Muscle layer of duodenum (tissue), 2 donors: ENCODE results near the gene PTDSS2.

Experiments used
- H3K27ac ChIP-seq: one replicate; pipeline ENCODE4 v1.7.0; 2013; ENCODE audit warnings: mild to moderate bottlenecking, low read length
- H3K27me3 ChIP-seq: one replicate; pipeline ENCODE4 v1.7.0; 2013; ENCODE audit warnings: low read depth, mild to moderate bottlenecking, control low read depth, low read length
- H3K36me3 ChIP-seq, 2 donors: one replicate each; pipeline ENCODE4 v1.7.0; 2013; ENCODE audit warnings: low read length in 2 of 2, control low read depth in 1 of 2, mild to moderate bottlenecking in 1 of 2; ENCODE audit not compliant: insufficient read depth in 2 of 2, control insufficient read depth in 1 of 2
- H3K4me1 ChIP-seq, 2 donors: one replicate each; pipeline ENCODE4 v1.7.0; 2013; ENCODE audit warnings: low read length in 2 of 2, mild to moderate bottlenecking in 2 of 2, control low read depth in 1 of 2, moderate library complexity in 1 of 2; ENCODE audit not compliant: insufficient read depth in 2 of 2, control insufficient read depth in 1 of 2
- H3K4me3 ChIP-seq, 2 donors: one replicate each; pipeline ENCODE4 v1.7.0; 2013; ENCODE audit warnings: low read length in 2 of 2, low read depth in 1 of 2, mild to moderate bottlenecking in 1 of 2
- H3K9me3 ChIP-seq, 2 donors: one replicate each; pipeline ENCODE4 v1.7.0; 2013; ENCODE audit warnings: low read length in 2 of 2, control low read depth in 1 of 2, mild to moderate bottlenecking in 1 of 2; ENCODE audit not compliant: control insufficient read depth in 1 of 2
- donor health status: healthy.

The PTDSS2 gene

DNA sequence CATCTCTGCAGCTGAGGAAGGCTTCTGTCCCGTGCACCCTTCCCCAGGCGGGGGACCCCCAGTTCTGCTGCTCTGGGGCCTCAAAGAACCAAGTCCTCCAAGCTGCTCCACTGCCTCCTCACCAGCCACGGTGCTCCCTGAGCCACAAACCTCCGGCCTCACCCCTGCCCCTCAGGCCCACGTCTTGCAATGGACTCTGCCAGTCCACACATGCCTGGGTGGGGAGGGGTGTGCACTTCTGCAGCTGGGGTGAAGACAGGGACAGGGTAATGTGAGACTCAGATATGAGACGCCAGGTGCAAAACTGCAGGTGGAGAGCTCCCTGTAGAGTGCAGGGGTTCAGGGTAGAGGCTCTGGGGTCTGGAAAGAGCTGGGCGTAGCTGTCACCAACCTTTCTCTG lies 3.2 kb upstream of the PTDSS2 start:
- Histone ChIP-seq H3K27me3 (no peaks in the 10 kb centered on the region), H3K36me3 (no peaks in the 10 kb centered on the region), H3K9me3 (no peaks in the 10 kb centered on the region), H3K27ac (peak overlapping the region; percentile 51), H3K4me1 (peaks cover 11 to 30% of the 10 kb centered on the region in 2 donors), H3K4me3 (no peak overlapping the region)

DNA sequence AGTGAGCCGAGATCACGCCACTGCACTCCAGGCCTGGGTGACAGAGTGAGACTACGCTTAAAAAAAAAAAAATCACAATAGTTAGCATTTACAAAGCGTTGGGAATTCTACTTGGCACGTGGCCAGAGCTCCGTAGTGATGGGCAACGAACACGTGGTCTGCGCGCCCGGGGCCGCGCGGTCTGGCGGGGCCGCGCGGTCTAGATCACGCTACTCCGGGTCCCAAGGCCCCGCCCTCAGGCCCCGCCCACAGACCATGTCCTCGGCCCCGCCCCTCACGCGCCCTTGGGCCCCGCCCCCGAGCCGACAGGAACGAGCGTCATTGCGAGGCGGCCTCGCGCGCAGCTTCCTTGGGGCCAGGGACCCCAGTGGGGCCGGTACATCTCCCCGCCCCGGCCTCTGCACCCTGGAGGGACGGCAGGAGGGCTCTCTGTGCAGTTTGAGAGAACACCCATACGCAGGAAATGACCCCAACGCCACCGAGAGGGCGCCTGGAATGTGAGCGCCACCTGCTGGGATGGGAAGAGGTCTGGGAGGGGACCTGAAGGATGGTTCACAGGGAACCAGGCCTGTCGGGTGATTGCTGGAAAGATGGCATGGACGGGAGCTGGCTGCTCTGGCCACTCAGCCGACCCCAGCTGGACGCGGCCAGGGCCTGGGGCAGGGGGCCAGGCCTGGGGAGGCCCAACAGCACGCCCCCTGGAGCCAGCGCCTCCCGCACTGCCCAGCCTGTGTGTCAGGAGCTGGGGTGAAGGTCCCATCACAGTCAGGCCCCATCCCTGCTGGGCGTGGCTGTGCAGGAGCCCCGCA lies 2.0 kb upstream of the PTDSS2 start:
- peaks cover 0 to 2% of the 10 kb centered on the region in 2 donors for H3K36me3 ChIP-seq
- peak overlapping the region; percentile 72 to 74 for H3K4me3 ChIP-seq
- H3K27me3 ChIP-seq: no peaks in the 10 kb centered on the region
- H3K27ac ChIP-seq: peak overlapping the region; percentile 84
- H3K9me3 ChIP-seq: no peaks in the 10 kb centered on the region
- peaks cover 11 to 35% of the 10 kb centered on the region in 2 donors for H3K4me1 ChIP-seq

- Histone ChIP-seq H3K27me3 (no peaks in the 10 kb centered on the region), H3K9me3 (no peaks in the 10 kb centered on the region), H3K27ac (no peak overlapping the region), H3K4me1 (peaks cover 11 to 35% of the 10 kb centered on the region in 2 donors), H3K36me3 (peaks cover 3 to 8% of the 10 kb centered on the region in 2 donors), H3K4me3 (peak overlapping the region; percentile 66 to 82)
Observed at GRCh38 chr11:450809-451451, 851 bp downstream of the PTDSS2 start.

DNA sequence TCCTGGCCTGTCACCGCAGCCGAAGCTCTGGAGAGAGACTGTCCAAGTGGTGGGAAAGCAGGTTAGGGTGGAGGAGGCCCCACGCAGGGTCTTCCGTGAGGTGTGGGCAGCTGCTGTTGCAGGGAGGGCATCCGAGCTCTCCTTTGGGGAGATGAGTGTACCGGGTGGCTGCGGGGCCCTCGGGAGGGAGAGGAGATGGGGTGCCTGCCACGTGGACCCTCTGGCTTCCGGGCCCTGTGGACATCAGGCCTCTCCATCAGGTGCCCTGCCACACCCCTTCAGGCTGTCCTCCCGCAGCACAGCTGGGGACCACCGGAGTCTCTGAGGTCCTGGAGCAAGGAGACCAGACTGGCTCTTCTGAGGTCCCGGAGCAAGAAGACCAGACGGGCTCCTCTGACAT lies 1.7 kb downstream of the PTDSS2 start:
- peaks cover 3 to 8% of the 10 kb centered on the region in 2 donors for H3K36me3 ChIP-seq
- peak overlapping the region in 1 of 2 donors; percentile 82 for H3K4me3 ChIP-seq
- no peaks in the 10 kb centered on the region for H3K9me3 ChIP-seq
- H3K27ac ChIP-seq: no peak overlapping the region
- peaks cover 11 to 35% of the 10 kb centered on the region in 2 donors for H3K4me1 ChIP-seq
- no peaks in the 10 kb centered on the region for H3K27me3 ChIP-seq

- Histone ChIP-seq H3K9me3 (no peaks in the 10 kb centered on the region), H3K4me3 (no peak overlapping the region), H3K27ac (no peak overlapping the region)
Observed at GRCh38 chr11:452203-452744, 2.2 kb downstream of the PTDSS2 start.

GRCh38 chr11:452916-453527 lies 2.9 kb downstream of the PTDSS2 start:
- H3K4me1 ChIP-seq: peaks cover 11 to 35% of the 10 kb centered on the region in 2 donors
- no peaks in the 10 kb centered on the region for H3K27me3 ChIP-seq
- peaks cover 3 to 8% of the 10 kb centered on the region in 2 donors for H3K36me3 ChIP-seq
- no peak overlapping the region for H3K27ac ChIP-seq
- no peak overlapping the region for H3K4me3 ChIP-seq
- no peaks in the 10 kb centered on the region for H3K9me3 ChIP-seq

More at GRCh38 chr11:452203-452744, 2.2 kb downstream of the PTDSS2 start:
- Histone ChIP-seq H3K27me3 (no peaks in the 10 kb centered on the region), H3K36me3 (peaks cover 3 to 8% of the 10 kb centered on the region in 2 donors), H3K4me1 (peaks cover 11 to 35% of the 10 kb centered on the region in 2 donors)

- Histone ChIP-seq H3K4me1 (peaks cover 9 to 32% of the 10 kb centered on the region in 2 donors), H3K4me3 (no peak overlapping the region), H3K27ac (no peak overlapping the region), H3K36me3 (peaks cover 3 to 8% of the 10 kb centered on the region in 2 donors), H3K9me3 (no peaks in the 10 kb centered on the region), H3K27me3 (no peaks in the 10 kb centered on the region)
Observed at GRCh38 chr11:453564-453963, 3.5 kb downstream of the PTDSS2 start.

GRCh38 chr11:454043-454442 lies 4.0 kb downstream of the PTDSS2 start:
- peaks cover 3 to 8% of the 10 kb centered on the region in 2 donors for H3K36me3 ChIP-seq
- H3K4me3 ChIP-seq: no peak overlapping the region
- H3K27ac ChIP-seq: no peak overlapping the region
- no peaks in the 10 kb centered on the region for H3K9me3 ChIP-seq
- peaks cover 6 to 27% of the 10 kb centered on the region in 2 donors for H3K4me1 ChIP-seq
- H3K27me3 ChIP-seq: no peaks in the 10 kb centered on the region

DNA sequence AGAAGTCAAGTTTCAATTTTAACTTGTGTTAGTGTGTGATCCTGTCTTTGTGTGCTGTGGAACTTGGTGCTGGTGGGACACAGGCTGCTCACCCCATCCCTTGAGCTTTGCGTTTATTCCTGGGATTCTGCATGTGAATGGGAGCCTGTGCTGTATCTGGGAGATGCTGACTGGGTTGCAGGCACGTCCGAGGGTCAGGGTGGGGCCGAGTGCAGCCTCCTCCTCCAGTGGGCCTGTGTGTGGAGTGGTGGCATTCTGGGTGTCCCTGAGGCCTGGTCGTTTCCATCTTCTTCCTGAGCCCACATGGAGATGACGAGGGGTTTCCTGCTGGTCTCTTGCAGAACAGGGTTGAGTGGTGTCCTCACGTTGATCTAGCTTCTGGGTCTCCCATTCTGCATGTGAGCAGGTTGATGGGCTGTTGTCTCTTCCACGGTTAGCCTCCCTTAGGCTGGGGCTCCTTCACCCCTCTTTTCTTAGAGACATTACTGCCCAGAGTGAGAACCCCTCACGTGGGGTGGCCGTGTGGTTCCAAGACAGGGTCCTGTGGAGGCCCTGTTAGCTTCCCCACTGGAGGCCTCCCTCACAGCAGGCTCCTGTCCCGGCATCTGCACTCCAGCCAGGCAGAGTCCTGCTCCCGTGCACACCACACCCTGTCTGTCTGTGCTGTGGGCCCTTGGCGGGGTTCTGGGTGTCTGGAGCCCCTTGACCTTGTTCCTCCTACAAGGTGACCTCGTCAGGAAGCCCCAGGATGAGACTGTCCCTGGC lies 4.9 kb downstream of the PTDSS2 start:
- no peak overlapping the region for H3K27ac ChIP-seq
- no peaks in the 10 kb centered on the region for H3K9me3 ChIP-seq
- peaks cover 6 to 17% of the 10 kb centered on the region in 2 donors for H3K4me1 ChIP-seq
- H3K4me3 ChIP-seq: no peak overlapping the region
- no peaks in the 10 kb centered on the region for H3K27me3 ChIP-seq
- peaks cover 3 to 10% of the 10 kb centered on the region in 2 donors for H3K36me3 ChIP-seq

DNA sequence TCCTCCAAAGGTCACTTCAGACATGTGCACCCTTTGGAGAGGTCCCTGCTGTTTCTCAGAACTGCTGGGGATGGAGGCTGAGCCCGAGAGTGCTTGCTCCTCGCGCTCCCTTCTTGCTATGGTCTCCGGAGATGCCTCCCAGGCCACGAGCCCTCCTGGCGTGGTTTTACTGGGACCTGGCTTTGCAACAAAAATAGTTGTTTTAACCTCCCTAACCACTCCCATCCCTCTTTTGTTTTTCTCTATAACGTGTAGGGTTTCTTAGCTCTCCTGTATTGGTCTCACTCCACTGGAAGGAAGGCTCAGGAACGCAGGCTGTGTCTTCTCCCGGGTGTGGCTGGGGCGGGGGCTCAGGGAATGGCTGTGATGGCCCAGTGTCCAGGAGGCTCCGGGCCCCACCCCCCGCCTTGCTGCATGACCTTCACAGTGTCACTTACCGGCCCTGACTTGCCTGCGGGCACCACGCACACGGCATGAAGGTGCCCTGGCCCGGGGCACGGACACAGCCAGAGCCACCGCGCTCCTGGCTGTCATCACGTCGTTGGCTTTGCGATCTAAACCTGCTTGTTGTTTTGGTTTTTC lies 5.6 kb downstream of the PTDSS2 start:
- no peak overlapping the region for H3K27ac ChIP-seq
- H3K4me1 ChIP-seq: peaks cover 6 to 17% of the 10 kb centered on the region in 2 donors
- peaks cover 6 to 17% of the 10 kb centered on the region in 2 donors for H3K36me3 ChIP-seq
- no peaks in the 10 kb centered on the region for H3K27me3 ChIP-seq
- H3K4me3 ChIP-seq: no peak overlapping the region
- H3K9me3 ChIP-seq: no peaks in the 10 kb centered on the region
